Endothelial cell of umbilical vein (primary cell): Measurements from ENCODE around the gene SMARCA2. TPM values are rescaled to one million over a fixed set of nuclear protein-coding genes. Genes with fewer than 3 reads are reported as not detected.

ENCODE experiments used
- BruUV-seq: library from RNA; stranded (reverse); fragments of 400-500 nt; replicated peaks from 2 replicates; lab custom pipeline; 2021; lab: Mats Ljungman, UMichigan
- CTCF ChIA-PET: fragments of 300-600, 350-600 bp; sonication (Branson Sonifier 250); formaldehyde crosslinking; loops from one replicate; lab custom pipeline; 2021; ENCODE audit warnings: antibody characterized with exemption, inconsistent platforms; lab: Charles Lee
- POLR2A ChIA-PET: fragments of 300-600, 350-600 bp; sonication (Branson Sonifier 250); formaldehyde crosslinking; loops from one replicate; lab custom pipeline; 2021; ENCODE audit warnings: antibody characterized with exemption, inconsistent platforms; lab: Charles Lee
- DNase-seq: peaks from one replicate; pipeline ENCODE4 v3.0.0-alpha.2; 2011; ENCODE audit warnings: low read depth, low spot score
- FAIRE-seq: peaks from 2 replicates; lab custom pipeline; 2011; peaks lifted over from hg19 to GRCh38; lab: Jason Lieb, UNC
- H2AFZ ChIP-seq: 2 replicates; pipeline ENCODE4 v1.6.0; 2012; ENCODE audit warnings: low read depth, low read length, control low read depth, inconsistent platforms
- H3K27ac ChIP-seq: 2 replicates; pipeline ENCODE4 v1.5.1; 2011; ENCODE audit warnings: low read depth, mild to moderate bottlenecking, control low read depth, low read length, moderate library complexity; ENCODE audit not compliant: insufficient read depth
- H3K27me3 ChIP-seq, 2 experiments: 2 replicates each; pipeline versions ENCODE4 v1.6.0 to v1.6.1; 2011; ENCODE audit warnings: low read length in 2 of 2, mixed read lengths in 1 of 2; ENCODE audit not compliant: control insufficient read depth in 2 of 2, insufficient read depth in 2 of 2
- H3K36me3 ChIP-seq, 2 experiments: 2 replicates in 1 of 2; 3 replicates in 1 of 2; pipeline ENCODE4 v1.5.1; 2011; ENCODE audit warnings: low read length in 2 of 2, mild to moderate bottlenecking in 1 of 2, moderate library complexity in 1 of 2; ENCODE audit not compliant: control insufficient read depth in 2 of 2, insufficient read depth in 2 of 2; ENCODE audit errors: extremely low read depth in 1 of 2
- H3K4me1 ChIP-seq: 3 replicates; pipeline ENCODE4 v1.5.1; 2011; ENCODE audit warnings: mild to moderate bottlenecking, low read length; ENCODE audit not compliant: control insufficient read depth, insufficient read depth; ENCODE audit errors: extremely low read depth
- H3K4me2 ChIP-seq: 2 replicates; pipeline ENCODE4 v1.6.1; 2011; ENCODE audit warnings: low read length, control low read depth, mixed read lengths; ENCODE audit not compliant: insufficient read depth
- H3K4me3 ChIP-seq, 3 experiments: fragments of 200-600 bp in 1 of 3; sonication (generic), shearing (Covaris generic) in 1 of 3; replicated peaks in 1 of 3; 2 replicates each; pipeline ENCODE4 v1.5.1; 2011 to 2016; ENCODE audit warnings: control low read depth in 3 of 3, low read length in 3 of 3, mild to moderate bottlenecking in 2 of 3, inconsistent platforms in 1 of 3, low read depth in 1 of 3, moderate library complexity in 1 of 3; ENCODE audit not compliant: insufficient read depth in 1 of 3
- H3K79me2 ChIP-seq: 2 replicates; pipeline ENCODE4 v1.6.0; 2012; ENCODE audit warnings: low read length, inconsistent platforms; ENCODE audit not compliant: control insufficient read depth, insufficient read depth
- H3K9ac ChIP-seq: replicated peaks from 2 replicates; pipeline ENCODE3; 2011; ENCODE audit warnings: low read length, control low read depth; ENCODE audit not compliant: insufficient read depth; ENCODE audit errors: extremely low read depth
- H3K9me1 ChIP-seq: replicated peaks from 3 replicates; pipeline ENCODE4 v1.6.0; 2011; ENCODE audit warnings: mild to moderate bottlenecking, low read length; ENCODE audit not compliant: control insufficient read depth, insufficient read depth; ENCODE audit errors: extremely low read depth
- H3K9me3 ChIP-seq: replicated peaks from 2 replicates; pipeline ENCODE4 v1.5.1; 2012; ENCODE audit warnings: low read length, inconsistent platforms; ENCODE audit not compliant: control insufficient read depth, insufficient read depth
- H4K20me1 ChIP-seq: replicated peaks from 2 replicates; pipeline ENCODE3; 2011; ENCODE audit warnings: mild to moderate bottlenecking, low read length; ENCODE audit not compliant: control insufficient read depth, insufficient read depth; ENCODE audit errors: extremely low read depth
- CTCF ChIP-seq, 2 donors: IDR thresholded peaks; 1 replicate in 1 of 2; 2 replicates in 1 of 2; pipeline ENCODE4 v1.5.1; 2011; ENCODE audit warnings: low read length in 2 of 2, mild to moderate bottlenecking in 2 of 2, moderate library complexity in 2 of 2, control low read depth in 1 of 2, inconsistent platforms in 1 of 2, low read depth in 1 of 2; ENCODE audit not compliant: insufficient read depth in 1 of 2; ENCODE audit errors: extremely low read depth in 1 of 2
- EZH2 ChIP-seq: IDR thresholded peaks from 2 replicates; pipeline ENCODE4 v1.6.1; 2012; ENCODE audit warnings: borderline replicate concordance, low read depth, mild to moderate bottlenecking, moderate library complexity, low read length, inconsistent platforms; ENCODE audit not compliant: severe bottlenecking
- JUN ChIP-seq: IDR thresholded peaks from 2 replicates; pipeline ENCODE4 v1.6.1; 2011; ENCODE audit warnings: borderline replicate concordance, low read depth; ENCODE audit not compliant: insufficient read length, insufficient read depth
- MYC ChIP-seq: IDR thresholded peaks from one replicate; pipeline ENCODE4 v1.6.1; 2011; ENCODE audit warnings: mild to moderate bottlenecking, low read depth, low read length
- POLR2A ChIP-seq: IDR thresholded peaks from 2 replicates; pipeline ENCODE4 v1.6.1; 2012; ENCODE audit warnings: low read depth, mild to moderate bottlenecking, control low read depth, low read length
- POLR2AphosphoS5 ChIP-seq: IDR thresholded peaks from 2 replicates; pipeline ENCODE4 v1.6.1; 2012; ENCODE audit warnings: low read depth, mild to moderate bottlenecking, control low read depth, low read length, moderate library complexity; ENCODE audit not compliant: insufficient read depth
- dilution Hi-C: fragments of 300-500 bp; cut with MboI; formaldehyde crosslinking; loops from one replicate; pipeline ENCODE4 v1.15.0; 2019; ENCODE audit warnings: low sequenced_read_pairs; ENCODE audit not compliant: extremely low pct_ligation_motif_present
- intact Hi-C: fragments of 100-400 bp; cut with micrococcal nuclease; formaldehyde crosslinking; loops from one replicate; pipeline ENCODE4 v1.10.0; 2022
- polyA plus RNA-seq, 4 experiments: library from polyadenylated mRNA; depleted of rRNA in 3 of 4; stranded (reverse) in 3 of 4; unstranded in 1 of 4; fragments of >200 nt; gene quantifications; 2 replicates each; pipeline versions ENCODE4 v1.2.1 to v1.2.3, GENCODE V29; 2011 to 2012; ENCODE audit warnings: missing spikeins in 1 of 4
- total RNA-seq: library from RNA; stranded (reverse); gene quantifications from 2 replicates; pipeline ENCODE4 v1.2.3, GENCODE V29; 2021
- TF ChIP-seq, protein P1 (sequence below): IDR thresholded peaks from 2 replicates; pipeline ENCODE4 v1.6.1; 2011; ENCODE audit not compliant: insufficient read depth, insufficient read length

The SMARCA2 gene
- total and polyA plus RNA-seq, 2 donors (not counting 3 experiments of a cell fraction or from before 2014, with no cell fraction given), result 54.5 to 79.9 TPM

DNA sequence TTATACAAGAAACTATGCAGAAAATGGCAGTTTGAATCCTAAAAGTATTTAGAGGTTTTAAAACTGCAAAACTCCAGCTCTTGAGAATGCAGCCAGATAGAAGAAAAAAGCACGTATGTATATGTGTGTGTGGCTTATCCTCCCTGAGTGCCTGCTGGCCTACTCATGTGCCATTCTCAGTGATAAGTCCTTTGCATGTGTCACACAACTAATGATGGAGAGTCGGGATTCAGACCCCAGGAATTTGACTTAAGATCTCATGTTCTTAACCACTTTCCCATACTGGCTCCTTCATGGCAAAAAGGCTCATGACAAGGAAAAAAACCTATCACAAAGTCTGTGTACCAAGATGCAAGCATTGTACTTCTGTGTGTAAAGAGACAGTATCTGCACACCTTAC lies 26.6 kb downstream of the SMARCA2 start:
- ChIA-PET CTCF (no interaction called here), POLR2A (no interaction called here)
- no peaks in the 10 kb centered on the region for H4K20me1 ChIP-seq
- no peak overlapping the region for H3K27ac ChIP-seq
- no peak overlapping the region for H2AFZ ChIP-seq
- H3K9me1 ChIP-seq, result no peaks in the 10 kb centered on the region
- no peak overlapping the region for H3K9ac ChIP-seq
- no peak overlapping the region for H3K4me3 ChIP-seq
- dilution Hi-C loops (no loop called here), intact Hi-C loops (no loop called here)
- DNase-seq, result no peak
- TF ChIP-seq JUN (no peak), CTCF (IDR thresholded peaks at IDR 0.05; ENCODE audit: extremely low read depth in 1 of 2, insufficient read depth in 1 of 2, low read depth in 1 of 2, low read length in 2 of 2) (no peak), POLR2A (no peak), MYC (no peak), EZH2 (no peak), POLR2AphosphoS5 (no peak)
- TF ChIP-seq, protein P1, sequence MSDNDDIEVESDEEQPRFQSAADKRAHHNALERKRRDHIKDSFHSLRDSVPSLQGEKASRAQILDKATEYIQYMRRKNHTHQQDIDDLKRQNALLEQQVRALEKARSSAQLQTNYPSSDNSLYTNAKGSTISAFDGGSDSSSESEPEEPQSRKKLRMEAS, result no peak
- peaks cover 6 to 12% of the 10 kb centered on the region in 2 experiments for H3K36me3 ChIP-seq
- no peaks in the 10 kb centered on the region for H3K79me2 ChIP-seq
- H3K9me3 ChIP-seq, result no peaks in the 10 kb centered on the region
- no peaks in the 10 kb centered on the region for H3K27me3 ChIP-seq
- no TSS peak for BruUV-seq
- H3K4me2 ChIP-seq, result no peak overlapping the region
- no peak for FAIRE-seq
- peaks cover 5% of the 10 kb centered on the region for H3K4me1 ChIP-seq
